GM12864 (cell line): ENCODE results near the gene IGFL4.

ENCODE experiments used
- DNase-seq: peaks from one replicate; pipeline ENCODE4 v3.0.0-alpha.2; 2011; ENCODE audit warnings: low read depth
- H3K4me3 ChIP-seq: 2 replicates; pipeline ENCODE4 v1.5.1; 2011; ENCODE audit warnings: mild to moderate bottlenecking, low read depth, low read length, control low read depth
- TF ChIP-seq, protein P1 (sequence below): IDR thresholded peaks from 2 replicates; pipeline ENCODE4 v1.5.1; 2011; ENCODE audit warnings: low read depth, mild to moderate bottlenecking, moderate library complexity, low read length, control low read depth, inconsistent platforms; ENCODE audit errors: missing control alignments

The IGFL4 gene

DNA sequence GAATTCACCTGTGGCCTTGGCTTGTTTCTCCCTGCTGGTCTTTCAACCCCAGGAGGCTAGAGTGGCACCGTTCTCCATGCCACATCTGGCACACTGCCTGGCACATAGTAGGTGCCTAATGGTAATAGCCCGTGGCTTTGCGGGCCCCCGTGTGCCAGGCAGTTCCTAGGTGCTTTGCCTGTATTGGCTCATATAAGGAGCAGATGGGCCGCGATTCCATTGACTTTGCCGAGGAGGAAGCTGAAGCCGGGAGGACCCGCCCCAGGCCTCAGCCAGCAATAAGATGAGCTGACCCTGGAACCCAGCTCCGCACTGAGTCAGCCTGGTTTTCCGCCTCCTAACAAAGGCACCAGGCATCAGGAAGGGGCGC lies 18.8 kb downstream of the IGFL4 start:
- TF ChIP-seq, protein P1, sequence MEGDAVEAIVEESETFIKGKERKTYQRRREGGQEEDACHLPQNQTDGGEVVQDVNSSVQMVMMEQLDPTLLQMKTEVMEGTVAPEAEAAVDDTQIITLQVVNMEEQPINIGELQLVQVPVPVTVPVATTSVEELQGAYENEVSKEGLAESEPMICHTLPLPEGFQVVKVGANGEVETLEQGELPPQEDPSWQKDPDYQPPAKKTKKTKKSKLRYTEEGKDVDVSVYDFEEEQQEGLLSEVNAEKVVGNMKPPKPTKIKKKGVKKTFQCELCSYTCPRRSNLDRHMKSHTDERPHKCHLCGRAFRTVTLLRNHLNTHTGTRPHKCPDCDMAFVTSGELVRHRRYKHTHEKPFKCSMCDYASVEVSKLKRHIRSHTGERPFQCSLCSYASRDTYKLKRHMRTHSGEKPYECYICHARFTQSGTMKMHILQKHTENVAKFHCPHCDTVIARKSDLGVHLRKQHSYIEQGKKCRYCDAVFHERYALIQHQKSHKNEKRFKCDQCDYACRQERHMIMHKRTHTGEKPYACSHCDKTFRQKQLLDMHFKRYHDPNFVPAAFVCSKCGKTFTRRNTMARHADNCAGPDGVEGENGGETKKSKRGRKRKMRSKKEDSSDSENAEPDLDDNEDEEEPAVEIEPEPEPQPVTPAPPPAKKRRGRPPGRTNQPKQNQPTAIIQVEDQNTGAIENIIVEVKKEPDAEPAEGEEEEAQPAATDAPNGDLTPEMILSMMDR, result no peak
- no peak overlapping the region for H3K4me3 ChIP-seq
- DNase-seq, result no peak

DNA sequence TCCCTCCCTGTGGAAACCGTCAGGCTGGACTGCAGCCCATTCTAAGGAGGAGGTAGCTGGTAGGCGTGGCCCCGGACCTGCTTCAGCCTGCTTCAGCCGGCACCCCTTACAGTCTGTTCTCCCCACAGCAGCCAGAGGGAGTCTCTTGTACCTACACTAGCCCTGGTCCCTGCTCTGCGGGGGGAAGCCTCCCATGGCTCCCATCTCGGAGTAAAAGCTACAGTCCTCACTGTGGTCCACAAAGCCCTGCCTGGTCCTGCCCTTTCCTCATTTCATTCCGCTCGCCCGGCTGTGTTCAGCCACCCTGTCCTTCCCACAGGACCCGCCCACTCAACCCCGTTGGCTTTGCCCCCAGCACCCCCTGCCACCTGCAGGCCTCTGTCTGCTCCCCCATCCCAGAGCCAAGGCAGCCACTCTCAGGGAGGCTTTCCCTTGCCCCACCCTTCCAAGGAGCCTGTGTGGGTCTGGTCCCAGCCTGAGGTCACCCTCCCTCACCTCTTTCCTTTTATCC lies 19.2 kb downstream of the IGFL4 start:
- DNase-seq, result no peak
- H3K4me3 ChIP-seq, result no peak overlapping the region
- TF ChIP-seq, protein P1, result no peak

DNA sequence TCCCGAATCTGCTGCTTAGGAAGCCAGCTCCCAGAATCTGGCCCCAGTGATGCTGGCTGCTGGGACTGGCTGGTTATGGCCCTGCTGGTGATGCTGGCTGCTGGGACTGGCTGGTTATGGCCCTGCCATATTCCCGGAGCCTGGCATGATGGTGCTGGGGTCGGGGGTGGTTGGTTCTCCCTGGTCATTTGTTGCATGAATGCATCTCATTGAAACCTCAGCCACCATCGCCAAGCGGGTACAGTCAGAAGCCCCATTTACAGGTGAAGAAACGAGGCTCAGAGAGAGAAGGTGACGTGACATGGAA lies 20.0 kb downstream of the IGFL4 start:
- no peak for DNase-seq
- no peak overlapping the region for H3K4me3 ChIP-seq
- TF ChIP-seq, protein P1, result no peak

DNA sequence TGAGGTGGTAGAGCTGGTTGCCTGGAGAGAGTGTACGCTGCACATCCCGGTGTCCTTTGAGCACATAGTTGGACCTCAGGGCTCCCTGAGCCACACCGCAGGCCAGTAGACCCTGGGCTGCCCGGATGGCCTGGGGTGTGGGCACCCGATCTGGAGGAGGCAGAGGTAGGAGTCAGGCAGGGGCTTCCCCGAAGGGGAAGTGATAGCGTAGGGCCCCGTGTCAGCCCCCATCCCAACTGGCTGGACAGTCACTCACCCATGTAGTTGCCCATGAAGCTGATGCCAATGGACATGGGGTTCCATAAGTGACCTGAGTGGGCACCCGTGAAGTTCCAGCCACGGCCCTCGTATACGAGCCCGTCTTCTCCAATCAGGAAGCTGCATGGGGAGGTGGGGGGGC lies 21.5 kb downstream of the IGFL4 start:
- TF ChIP-seq, protein P1, result no peak
- no peak for DNase-seq
- H3K4me3 ChIP-seq, result no peak overlapping the region

DNA sequence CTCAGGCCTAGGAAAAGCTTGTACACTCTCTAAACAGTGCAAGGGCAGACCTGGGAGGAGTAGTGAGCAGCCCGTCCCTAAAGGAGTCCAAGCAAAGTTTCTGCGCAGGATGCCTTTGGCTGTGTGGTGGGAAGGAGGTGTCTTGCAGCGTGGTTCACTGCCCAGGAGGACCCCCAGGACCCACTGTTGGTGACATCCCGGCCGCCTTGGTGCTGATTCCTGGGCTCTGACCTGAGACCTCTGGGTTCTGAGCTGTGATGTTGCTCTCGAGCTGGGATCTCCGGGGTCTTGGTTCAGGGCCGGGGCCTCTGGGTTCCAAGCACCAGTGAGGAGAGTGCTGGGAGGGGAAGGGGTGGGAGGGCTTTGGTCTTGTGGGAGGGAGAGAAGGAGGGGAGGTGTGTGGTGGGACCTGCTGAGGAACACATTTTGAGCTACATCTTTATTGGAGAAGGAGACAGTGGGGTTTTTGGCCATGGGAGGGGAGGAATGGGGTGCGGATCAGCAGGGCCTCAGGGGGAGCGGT lies 22.0 kb downstream of the IGFL4 start:
- DNase-seq, result no peak
- no peak overlapping the region for H3K4me3 ChIP-seq
- TF ChIP-seq, protein P1, result no peak

DNA sequence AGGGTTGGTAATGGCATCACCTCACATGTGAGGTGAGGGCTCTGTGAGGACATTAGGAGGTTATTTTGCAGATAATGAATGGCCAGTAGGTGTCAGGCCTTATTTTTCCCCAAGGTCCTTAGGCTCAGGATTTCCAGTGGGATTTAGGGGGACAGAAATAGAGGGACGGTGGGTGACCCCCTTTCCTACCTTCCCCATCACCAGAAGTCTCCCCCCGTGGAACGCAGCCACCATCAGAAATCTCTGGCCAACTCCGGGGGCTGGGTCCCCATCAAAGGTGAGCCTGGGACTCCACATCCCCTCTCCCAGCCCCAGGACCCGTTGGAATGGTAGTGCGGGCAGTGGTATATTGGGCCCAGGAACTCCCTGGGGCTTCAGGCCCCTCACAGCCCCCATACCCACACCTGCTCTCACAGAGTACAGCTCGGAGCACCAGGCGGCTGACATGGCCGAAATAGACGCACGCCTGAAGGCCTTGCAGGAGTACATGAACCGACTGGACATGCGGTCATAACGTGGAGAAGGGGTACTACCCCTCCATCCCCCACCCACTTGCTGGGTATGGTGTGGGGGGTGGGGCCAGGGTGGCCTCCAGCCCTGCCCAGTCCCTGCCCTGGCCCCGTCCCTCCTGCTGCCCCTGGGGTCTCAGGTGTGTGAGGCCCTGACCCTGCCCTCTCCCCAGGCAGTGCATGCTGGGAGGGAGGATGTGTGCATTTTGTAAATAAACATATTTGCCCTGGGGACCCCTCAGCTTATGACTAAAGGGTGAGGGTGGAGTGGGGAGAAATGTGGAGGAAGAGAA lies 22.7 kb downstream of the IGFL4 start:
- no peak overlapping the region for H3K4me3 ChIP-seq
- TF ChIP-seq, protein P1, result no peak
- DNase-seq, result no peak

DNA sequence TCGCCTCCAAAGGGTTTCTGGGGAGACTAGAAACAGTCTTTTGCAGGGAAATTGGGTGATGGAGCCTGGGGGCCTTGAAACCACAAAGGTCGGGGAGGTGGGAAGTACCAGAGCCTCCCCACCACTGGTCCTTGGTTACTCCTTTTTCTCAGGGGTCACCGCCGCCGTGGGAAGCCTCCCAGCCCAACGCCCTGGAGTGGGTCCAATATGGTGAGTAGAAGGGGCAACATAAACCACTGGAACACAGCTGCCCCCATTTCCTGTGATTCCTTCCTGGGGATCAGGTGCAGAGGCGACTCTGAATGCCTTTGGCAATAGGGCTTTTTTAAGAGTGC lies 23.7 kb downstream of the IGFL4 start:
- TF ChIP-seq, protein P1, result no peak
- no peak for DNase-seq
- H3K4me3 ChIP-seq, result no peak overlapping the region
